Measurements from ENCODE around the gene EOLA2. TPM values are rescaled to one million over a fixed set of nuclear protein-coding genes. Genes with fewer than 3 reads are reported as not detected.

Gene EOLA2
- polyA plus RNA-seq, 3 donors, result 29.1 to 31.6 (median 30.6) TPM

Other genes with a start within 250 kb of the EOLA2 start
- gene MAGEA11, start 226.4 kb downstream of the EOLA2 start, polyA plus RNA-seq (ENCODE audit: insufficient read length in 3 of 3), result not detected
- gene HSFX1, start 164.4 kb downstream of the EOLA2 start, polyA plus RNA-seq (ENCODE audit: insufficient read length in 3 of 3), result 1 to 10 TPM; 1.4 to 1.9 (median 1.5) TPM
- gene MAGEA9, start 156.6 kb downstream of the EOLA2 start, polyA plus RNA-seq (ENCODE audit: insufficient read length in 3 of 3), result not detected
- under 1 TPM in 1 of 3 donors, not detected in 2; 0.15 TPM for gene MAGEA8, start 57.3 kb downstream of the EOLA2 start, polyA plus RNA-seq (ENCODE audit: insufficient read length in 3 of 3)
- gene HSFX4, start 8.9 kb downstream of the EOLA2 start, polyA plus RNA-seq (ENCODE audit: insufficient read length in 3 of 3), result under 1 TPM in 2 of 3 donors, not detected in 1; 0.17 to 0.50 TPM

Measured in right renal cortex interstitium (tissue), 3 donors.